HG03575 (cell line): Measurements from ENCODE around the gene C2orf74.
"Not testable (repeated sequence)": the region's sequence is repeated elsewhere in the genome, so short reads cannot be mapped to it uniquely, and the experiment has no call there.

Experiments used
- ATAC-seq: cut with Tn5 transposase; IDR thresholded peaks from one replicate; pipeline ENCODE4 v1.9.1; 2021; ENCODE audit not compliant: unreplicated experiment, insufficient number of reproducible peaks, low FRiP score; ENCODE audit errors: extremely low read depth

Gene C2orf74

GRCh38 chr2:61193670-61194561 lies 31.9 kb downstream of the C2orf74 start:
- no peak for ATAC-seq

- ATAC-seq: not testable (repeated sequence)
These were observed 32.7 kb downstream of the C2orf74 start for GRCh38 chr2:61194646-61195045.

DNA sequence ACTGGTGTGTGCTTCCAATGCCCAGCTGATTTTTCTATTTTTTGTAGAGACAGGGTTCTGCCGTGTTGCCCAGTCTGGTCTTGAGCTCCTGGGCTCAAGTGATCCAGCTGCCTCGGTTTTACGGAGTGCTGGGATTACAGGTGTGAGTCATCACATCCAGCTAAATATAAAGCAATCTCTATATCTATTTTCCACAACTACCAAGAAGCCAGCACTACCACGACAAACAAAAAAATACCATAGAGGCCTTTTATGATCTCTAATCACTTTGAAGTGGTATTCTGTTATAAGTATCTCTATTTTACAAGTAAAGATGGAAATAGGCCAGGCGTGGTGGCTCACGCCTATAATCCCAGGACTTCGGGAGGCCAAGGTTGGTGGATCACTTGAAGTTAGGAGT lies 34.7 kb downstream of the C2orf74 start:
- ATAC-seq: no peak

DNA sequence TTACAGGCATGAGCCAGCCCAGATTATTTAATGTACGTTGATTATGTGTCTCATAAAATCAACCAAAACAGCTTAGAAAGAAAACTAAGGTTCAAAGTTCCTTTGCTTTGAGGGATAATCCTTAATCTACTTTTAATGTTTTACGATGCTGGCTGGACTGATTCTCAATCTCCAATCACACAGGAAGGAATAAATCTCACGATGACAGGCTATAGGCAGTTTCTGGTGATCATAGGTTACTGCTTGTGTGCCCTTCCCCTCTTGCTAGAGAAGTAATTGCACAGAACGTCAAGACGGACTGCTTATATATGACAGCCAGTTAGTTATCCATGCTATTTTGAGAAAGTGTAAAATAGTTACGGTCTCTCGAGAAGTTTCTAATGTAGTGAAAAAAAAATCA lies 43.1 kb downstream of the C2orf74 start:
- ATAC-seq: no peak

GRCh38 chr2:61210332-61210981 lies 48.5 kb downstream of the C2orf74 start:
- ATAC-seq: no peak

DNA sequence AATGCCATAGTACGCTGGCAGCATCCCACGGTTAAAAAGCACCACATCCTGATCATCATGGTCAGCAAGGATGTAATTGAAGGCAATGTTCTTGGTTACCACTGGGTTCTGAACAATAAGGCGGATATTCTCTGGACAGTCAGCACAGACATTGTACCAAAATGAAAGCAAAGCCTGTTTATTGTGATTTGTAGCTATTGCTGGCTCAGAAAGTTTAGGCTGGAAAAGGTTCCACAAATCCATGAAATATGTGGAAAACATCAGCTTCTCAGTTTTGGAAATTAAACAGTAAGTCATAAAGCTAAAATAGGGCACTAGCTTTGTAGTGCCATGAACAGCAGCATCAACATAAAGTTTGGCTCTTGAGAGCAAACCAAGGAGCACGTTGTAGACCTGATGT lies 52.2 kb downstream of the C2orf74 start:
- no peak for ATAC-seq
